Ureter (tissue), 1 donor: Measurements from ENCODE around the gene CSNK1G2. TPM values are rescaled to one million over a fixed set of nuclear protein-coding genes. Genes with fewer than 3 reads are reported as not detected.

ENCODE experiments used
- DNase-seq: peaks from one replicate; pipeline ENCODE4 v3.0.0-alpha.2; 2020; ENCODE audit warnings: low spot score
- total RNA-seq: library from RNA; stranded (reverse); gene quantifications from one replicate; pipeline ENCODE4 v1.2.4, GENCODE V29; 2023
- donor health status: DM: yes; HTN: yes; CAD: no.

CSNK1G2 gene
- total RNA-seq, 1 donor from 2014 or later = 57.2 TPM

- DNase-seq = no peak
Measured at GRCh38 chr19:1918975-1919374, 22.0 kb upstream of the CSNK1G2 start.

GRCh38 chr19:1920644-1921043 lies 20.3 kb upstream of the CSNK1G2 start:
- no peak for DNase-seq

- DNase-seq = no peak
Measured at GRCh38 chr19:1921326-1921725, 19.6 kb upstream of the CSNK1G2 start.

GRCh38 chr19:1921825-1922224 lies 19.1 kb upstream of the CSNK1G2 start:
- no peak for DNase-seq

GRCh38 chr19:1922803-1923202 lies 18.2 kb upstream of the CSNK1G2 start:
- no peak for DNase-seq

- no peak for DNase-seq
Measured at GRCh38 chr19:1923319-1923718, 17.7 kb upstream of the CSNK1G2 start.

GRCh38 chr19:1924320-1924961 lies 16.5 kb upstream of the CSNK1G2 start:
- no peak for DNase-seq

GRCh38 chr19:1925544-1925943 lies 15.4 kb upstream of the CSNK1G2 start:
- no peak for DNase-seq

- DNase-seq = no peak
Measured at GRCh38 chr19:1929021-1929742, 11.8 kb upstream of the CSNK1G2 start.

- DNase-seq = no peak
Measured at GRCh38 chr19:1931445-1931844, 9.5 kb upstream of the CSNK1G2 start.

- no peak for DNase-seq
Measured at GRCh38 chr19:1932395-1932794, 8.6 kb upstream of the CSNK1G2 start.

GRCh38 chr19:1933244-1933643 lies 7.7 kb upstream of the CSNK1G2 start:
- DNase-seq = no peak

- DNase-seq = no peak
Measured at GRCh38 chr19:1933942-1934341, 7.0 kb upstream of the CSNK1G2 start.

GRCh38 chr19:1935484-1936208 lies 5.3 kb upstream of the CSNK1G2 start:
- no peak for DNase-seq

GRCh38 chr19:1936430-1936829 lies 4.5 kb upstream of the CSNK1G2 start:
- DNase-seq = no peak

GRCh38 chr19:1936916-1937610 lies 3.9 kb upstream of the CSNK1G2 start:
- no peak for DNase-seq

GRCh38 chr19:1938071-1938470 lies 2.9 kb upstream of the CSNK1G2 start:
- DNase-seq = no peak

- DNase-seq = peak; percentile 84
Measured at GRCh38 chr19:1942078-1942933, 1.3 kb downstream of the CSNK1G2 start.

GRCh38 chr19:1942934-1943555 lies 2.1 kb downstream of the CSNK1G2 start:
- DNase-seq = no peak

GRCh38 chr19:1943661-1944087 lies 2.7 kb downstream of the CSNK1G2 start:
- no peak for DNase-seq
